Frontal cortex (tissue), 4 donors: ENCODE data around the gene SHISA6. TPM values are rescaled to one million over a fixed set of nuclear protein-coding genes. Genes with fewer than 3 reads are reported as not detected.

ENCODE experiments used
- DNase-seq, 2 donors: peaks; one replicate each; pipeline ENCODE4 v3.0.0; 2012; ENCODE audit warnings: low spot score in 2 of 2
- FAIRE-seq: peaks from 2 replicates; lab custom pipeline; 2012; peaks lifted over from hg19 to GRCh38; lab: Jason Lieb, UNC
- total RNA-seq: library from RNA; depleted of rRNA; stranded (reverse); fragments of >200 nt; gene quantifications from one replicate; pipeline ENCODE4 v1.2.3, GENCODE V29; 2014
- donor health status: control.
- donor health status: control.
- donor health status: control.

The SHISA6 gene
- total RNA-seq, 1 donor from 2014 or later: 2.4 TPM

GRCh38 chr17:11493936-11494335 is 252.9 kb downstream of the SHISA6 start:
- FAIRE-seq: no peak
- no peak for DNase-seq

GRCh38 chr17:11495613-11496012 is 254.6 kb downstream of the SHISA6 start:
- no peak for FAIRE-seq
- DNase-seq: peak in 1 of 2 donors; percentile 25

- DNase-seq (no peak), FAIRE-seq (no peak)
Observed at GRCh38 chr17:11499881-11500280, 258.9 kb downstream of the SHISA6 start.

GRCh38 chr17:11503308-11504035 is 262.5 kb downstream of the SHISA6 start:
- FAIRE-seq (no peak), DNase-seq (no peak)

- FAIRE-seq (no peak), DNase-seq (no peak)
Observed at GRCh38 chr17:11506635-11507034, 265.6 kb downstream of the SHISA6 start.

GRCh38 chr17:11511696-11512095 is 270.7 kb downstream of the SHISA6 start:
- no peak for FAIRE-seq
- no peak for DNase-seq

GRCh38 chr17:11514565-11514964 is 273.6 kb downstream of the SHISA6 start:
- no peak for DNase-seq
- no peak for FAIRE-seq

GRCh38 chr17:11514981-11515680 is 274.1 kb downstream of the SHISA6 start:
- FAIRE-seq: no peak
- no peak for DNase-seq

GRCh38 chr17:11515901-11516300 is 274.9 kb downstream of the SHISA6 start:
- FAIRE-seq: no peak
- no peak for DNase-seq

GRCh38 chr17:11535231-11535630 is 294.2 kb downstream of the SHISA6 start:
- no peak for DNase-seq
- no peak for FAIRE-seq

- no peak for DNase-seq
- FAIRE-seq: no peak
Observed at GRCh38 chr17:11538366-11538765, 297.4 kb downstream of the SHISA6 start.

- FAIRE-seq: no peak
Observed at GRCh38 chr17:11539637-11540036, 298.6 kb downstream of the SHISA6 start.

GRCh38 chr17:11545002-11545401 is 304.0 kb downstream of the SHISA6 start:
- no peak for FAIRE-seq
- no peak for DNase-seq

More at GRCh38 chr17:11539637-11540036, 298.6 kb downstream of the SHISA6 start:
- no peak for DNase-seq

- FAIRE-seq: no peak
- no peak for DNase-seq
Observed at GRCh38 chr17:11545696-11546095, 304.7 kb downstream of the SHISA6 start.

GRCh38 chr17:11547853-11548252 is 306.8 kb downstream of the SHISA6 start:
- no peak for DNase-seq
- FAIRE-seq: no peak

GRCh38 chr17:11548398-11548797 is 307.4 kb downstream of the SHISA6 start:
- FAIRE-seq (no peak), DNase-seq (no peak)

GRCh38 chr17:11550431-11550830 is 309.4 kb downstream of the SHISA6 start:
- DNase-seq (no peak), FAIRE-seq (no peak)

- DNase-seq: no peak
- FAIRE-seq: no peak
Observed at GRCh38 chr17:11551442-11551841, 310.4 kb downstream of the SHISA6 start.

GRCh38 chr17:11553135-11553534 is 312.1 kb downstream of the SHISA6 start:
- DNase-seq (no peak), FAIRE-seq (no peak)

- FAIRE-seq (no peak), DNase-seq (no peak)
Observed at GRCh38 chr17:11554042-11554441, 313.0 kb downstream of the SHISA6 start.

- no peak for FAIRE-seq
- no peak for DNase-seq
Observed at GRCh38 chr17:11554542-11554941, 313.5 kb downstream of the SHISA6 start.
